Epithelial cell of esophagus (primary cell): ENCODE results near the gene TTC21A.

Experiments
- DNase-seq: peaks from one replicate; pipeline ENCODE4 v3.0.0; 2010; ENCODE audit warnings: low read depth
- H3K4me3 ChIP-seq: 2 replicates; pipeline ENCODE4 v1.5.1; 2011; ENCODE audit warnings: mild to moderate bottlenecking, low read length, control low read depth
- CTCF ChIP-seq: IDR thresholded peaks from 2 replicates; pipeline ENCODE4 v1.5.1; 2011; ENCODE audit warnings: low read depth, mild to moderate bottlenecking, low read length, control low read depth, inconsistent platforms; ENCODE audit not compliant: insufficient read depth; ENCODE audit errors: missing control alignments

TTC21A gene

DNA sequence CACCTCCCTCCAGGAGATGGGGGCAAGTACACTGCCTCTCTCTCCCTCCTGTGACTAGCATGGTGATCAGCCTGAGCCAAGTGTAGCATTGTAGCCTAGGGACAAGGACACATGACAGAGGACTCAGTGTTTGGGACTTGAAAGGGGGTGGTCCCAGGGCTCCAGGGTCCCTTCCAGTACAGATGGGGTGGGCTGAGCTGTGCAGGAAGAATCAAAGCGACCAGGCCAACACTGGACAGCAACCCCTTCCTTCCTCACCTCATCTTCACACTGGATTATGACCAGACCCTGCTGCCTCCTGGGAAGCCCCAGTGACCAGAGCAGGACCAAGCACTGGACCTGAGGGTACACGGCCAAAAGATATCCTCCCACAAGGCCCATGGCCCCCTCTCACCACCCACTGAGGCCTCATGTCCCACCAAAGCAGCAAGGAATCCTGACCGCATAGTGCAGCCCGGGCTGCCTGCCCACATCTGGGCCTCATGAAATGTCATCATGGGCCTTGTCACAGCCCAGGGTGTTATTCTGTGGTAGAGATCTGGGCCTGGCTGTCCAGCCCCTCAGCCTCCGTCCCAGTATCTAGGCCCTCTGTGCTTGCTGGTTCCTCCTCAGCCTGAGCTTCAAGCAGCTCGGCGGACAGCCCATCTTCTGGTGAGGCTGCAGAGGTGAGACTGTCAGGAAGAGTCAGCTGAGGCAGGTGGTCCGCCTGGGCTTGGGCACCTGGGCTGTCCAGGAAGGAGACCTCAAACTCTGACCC, 9.6 kb upstream of the TTC21A start:
- no peak for TF ChIP-seq CTCF
- DNase-seq, result no peak
- H3K4me3 ChIP-seq, result no peak overlapping the region

- no peak for TF ChIP-seq CTCF
- DNase-seq, result no peak
- H3K4me3 ChIP-seq, result no peak overlapping the region
Measured at GRCh38 chr3:39098473-39099000, 8.9 kb upstream of the TTC21A start.

GRCh38 chr3:39099242-39099641, 8.2 kb upstream of the TTC21A start:
- no peak for TF ChIP-seq CTCF
- no peak overlapping the region for H3K4me3 ChIP-seq
- no peak for DNase-seq

- H3K4me3 ChIP-seq, result no peak overlapping the region
- DNase-seq, result no peak
- TF ChIP-seq CTCF, result no peak
Measured at GRCh38 chr3:39099738-39100499, 7.6 kb upstream of the TTC21A start.

GRCh38 chr3:39100500-39100886, 7.0 kb upstream of the TTC21A start:
- no peak for TF ChIP-seq CTCF
- no peak for DNase-seq
- no peak overlapping the region for H3K4me3 ChIP-seq

GRCh38 chr3:39101022-39101689, 6.3 kb upstream of the TTC21A start:
- peak; percentile 76 for TF ChIP-seq CTCF
- peak; percentile 54 for DNase-seq

More at GRCh38 chr3:39101022-39101689, 6.3 kb upstream of the TTC21A start:
- H3K4me3 ChIP-seq, result no peak overlapping the region
